Ovary (tissue), 9 donors: Measurements from ENCODE around the gene NAB2. TPM values are rescaled to one million over a fixed set of nuclear protein-coding genes. Genes with fewer than 3 reads are reported as not detected.

Experiments
- DNase-seq, 5 donors: peaks; one replicate each; pipeline ENCODE4 v3.0.0-alpha.2; 2019 to 2020
- H3K27ac ChIP-seq, 2 donors: fragments of 200-600 bp; one replicate each; pipeline versions ENCODE4 v1.5.1 to v1.8.0; 2019 to 2022
- H3K27me3 ChIP-seq: fragments of 200-600 bp; one replicate; pipeline ENCODE4 v1.8.0; 2022
- H3K36me3 ChIP-seq: fragments of 200-600 bp; sonication (generic); one replicate; pipeline ENCODE4 v1.5.1; 2019
- H3K4me1 ChIP-seq: one replicate; pipeline ENCODE4 v1.8.1; 2013; ENCODE audit warnings: mild to moderate bottlenecking, moderate library complexity; ENCODE audit not compliant: insufficient read depth
- H3K4me3 ChIP-seq: fragments of 200-600 bp; sonication (generic); one replicate; pipeline ENCODE4 v1.5.1; 2017
- H3K9me3 ChIP-seq, 2 donors: fragments of 200-600 bp in 1 of 2; sonication (generic) in 1 of 2; one replicate each; pipeline versions ENCODE4 v1.5.1 to v1.8.1; 2013 to 2019; ENCODE audit warnings: mild to moderate bottlenecking in 1 of 2, moderate library complexity in 1 of 2
- CTCF ChIP-seq, 3 donors: fragments of 450-650 bp in 2 of 3; fragments of 200-600 bp in 1 of 3; IDR thresholded peaks; one replicate each; pipeline versions ENCODE4 v1.5.1 to v1.8.0; 2016 to 2022; ENCODE audit warnings: antibody characterized with exemption in 3 of 3, mild to moderate bottlenecking in 1 of 3
- EP300 ChIP-seq: sonication (generic); formaldehyde crosslinking; IDR thresholded peaks from one replicate; pipeline ENCODE4 v1.6.1; 2017; ENCODE audit warnings: antibody characterized with exemption
- POLR2A ChIP-seq: fragments of 450-650 bp; IDR thresholded peaks from one replicate; pipeline ENCODE4 v1.6.1; 2017; ENCODE audit warnings: antibody characterized with exemption, mild to moderate bottlenecking, moderate library complexity
- WGBS, 3 donors: extraction: QIAGEN DNeasy Blood & Tissue Kit in 1 of 3; methylation state at CpG; one replicate each; pipeline versions ENCODE4 v1.1.5 to v1.1.7; 2013 to 2017; 5-methylcytosine and 5-hydroxymethylcytosine counted together
- intact Hi-C, 4 donors: fragments of 100-400 bp; cut with DNase I; formaldehyde crosslinking; loops; one replicate each; pipeline versions ENCODE4 v1.11.0 to v1.15.1; 2022 to 2023
- polyA plus RNA-seq, 2 donors: library from polyadenylated mRNA; stranded (reverse); fragments of 200-250 nt in 1 of 2; fragments of 350-450 nt in 1 of 2; fragmentation: Illumina TruSeq in 1 of 2; extraction: RNeasy Lipid Tissue Mini Kit (QIAGEN cat#74804) in 1 of 2; gene quantifications; one replicate each; pipeline ENCODE4 v1.2.3, GENCODE V29; 2013 to 2014
- total RNA-seq, 7 donors: library from RNA; depleted of rRNA in 2 of 7; stranded (reverse); fragments of >200 nt in 2 of 7; fragmentation: NEBNext Ultra II Directional in 3 of 7; extraction: Animal tissue kit (Norgen Biotek cat#: 25700) in 3 of 7; gene quantifications; one replicate each; pipeline versions ENCODE4 v1.1.0 to v1.2.4, GENCODE V29; 2016 to 2023
- donor health status: DM: no; HTN: no; CAD: no; lungs with moderate emphysema.
- donor health status: DM: no; HTN: no; CAD: no.
- donor health status: Bipolar disorder and iron deficiency.
- donor health status: DM: yes; HTN: yes; CAD: no.
- donor health status: DM: no; HTN: no; CAD: no.
- donor health status: DM: yes; HTN: yes; CAD: no.

NAB2 gene
- total and polyA plus RNA-seq, 9 donors, result 27.5 to 103 (median 47.4) TPM

- intact Hi-C loops, result loop anchor here in 3 of 4 donors (2.0 to 5.0 kb wide), 5 partner anchors 22 to 104 kb away; partner anchors contain the start of genes NAB2 (in 1 of the 3) and ZBTB39 (in 1 of the 3)
- H3K9me3 ChIP-seq, result no peaks in the 10 kb centered on the region
- peak within 1 kb of the TSS; percentile 49 for H3K4me3 ChIP-seq
- WGBS, 3 donors, result 0% methylated on average over 13 of the region's 13 CpGs
- peak within 1 kb of the TSS; percentile 61 to 99 for H3K27ac ChIP-seq
- no peaks in the 10 kb centered on the region for H3K27me3 ChIP-seq
- peaks cover 2% of the 10 kb centered on the region for H3K4me1 ChIP-seq
- TF ChIP-seq POLR2A, result peak; percentile 73
- no peak for TF ChIP-seq EP300
- TF ChIP-seq CTCF (IDR thresholded peaks at IDR 0.05), result peak in 2 of 3 donors; percentile 50 to 59
- no peaks in the 10 kb centered on the region for H3K36me3 ChIP-seq
- peak; percentile 82 to 85 (median 84) for DNase-seq
Observed at GRCh38 chr12:57111031-57111734, 22.3 kb downstream of the NAB2 start, which contains the start of gene STAT6. Gene STAT6, minus strand, starts transcription at chr12:57111362. Its CDS starts 3,084 bp downstream, at chr12:57108278.

GRCh38 chr12:57112492-57113294 lies 23.8 kb downstream of the NAB2 start:
- Histone ChIP-seq H3K36me3 (no peaks in the 10 kb centered on the region), H3K4me1 (peaks cover 2% of the 10 kb centered on the region), H3K27me3 (no peaks in the 10 kb centered on the region), H3K9me3 (no peaks in the 10 kb centered on the region), H3K27ac (peak overlapping the region; percentile 61 to 99), H3K4me3 (peak overlapping the region; percentile 25)
- TF ChIP-seq POLR2A (no peak), CTCF (IDR thresholded peaks at IDR 0.05) (peak in 1 of 3 donors; percentile 80), EP300 (no peak)
- 50 to 55% (median 55%) methylated on average over 9 of the region's 9 CpGs for WGBS, 3 donors
- intact Hi-C loops, result loop anchor here (2.0 to 5.0 kb wide), 4 partner anchors 40 to 105 kb away; partner anchors contain the start of gene ZBTB39 (in 1 of the 4)
- peak in 1 of 5 donors; percentile 30 for DNase-seq

- Histone ChIP-seq H3K4me1 (no peaks in the 10 kb centered on the region), H3K4me3 (no peak overlapping the region), H3K27me3 (no peaks in the 10 kb centered on the region), H3K36me3 (no peaks in the 10 kb centered on the region), H3K9me3 (no peaks in the 10 kb centered on the region), H3K27ac (no peak overlapping the region)
- intact Hi-C loops, result no loop called here
- TF ChIP-seq EP300 (no peak), POLR2A (no peak), CTCF (IDR thresholded peaks at IDR 0.05) (no peak)
- WGBS, 3 donors, result 70 to 91% (median 73%) methylated on average over 5 of the region's 5 CpGs
- no peak for DNase-seq
Observed at GRCh38 chr12:57116580-57117281, 27.8 kb downstream of the NAB2 start.

GRCh38 chr12:57118711-57119271 lies 29.9 kb downstream of the NAB2 start:
- intact Hi-C loops, result no loop called here
- H3K27ac ChIP-seq, result no peak overlapping the region
- H3K4me1 ChIP-seq, result no peaks in the 10 kb centered on the region
- no peaks in the 10 kb centered on the region for H3K9me3 ChIP-seq
- TF ChIP-seq CTCF (IDR thresholded peaks at IDR 0.05) (no peak), EP300 (no peak), POLR2A (no peak)
- 78 to 86% (median 82%) methylated on average over 1 of the region's 1 CpG for WGBS, 3 donors
- H3K4me3 ChIP-seq, result no peak overlapping the region
- no peaks in the 10 kb centered on the region for H3K27me3 ChIP-seq
- no peaks in the 10 kb centered on the region for H3K36me3 ChIP-seq
- DNase-seq, result no peak
